Mammary epithelial cell (primary cell): ENCODE results near the gene TBX2.

Experiments used
- EZH2 ChIP-seq: IDR thresholded peaks from 2 replicates; pipeline ENCODE4 v1.6.1; 2012; ENCODE audit warnings: low read length, inconsistent platforms, borderline replicate concordance
- TF ChIP-seq, protein P1 (sequence below), 2 donors: IDR thresholded peaks in 1 of 2; conservative IDR thresholded peaks in 1 of 2; 2 replicates each; pipeline ENCODE4 v1.5.1; 2011 to 2012; ENCODE audit warnings: inconsistent platforms in 2 of 2, low read length in 2 of 2, mild to moderate bottlenecking in 2 of 2, control low read depth in 1 of 2, low read depth in 1 of 2; ENCODE audit not compliant: insufficient read depth in 1 of 2; ENCODE audit errors: extremely low read depth in 1 of 2

DNA sequence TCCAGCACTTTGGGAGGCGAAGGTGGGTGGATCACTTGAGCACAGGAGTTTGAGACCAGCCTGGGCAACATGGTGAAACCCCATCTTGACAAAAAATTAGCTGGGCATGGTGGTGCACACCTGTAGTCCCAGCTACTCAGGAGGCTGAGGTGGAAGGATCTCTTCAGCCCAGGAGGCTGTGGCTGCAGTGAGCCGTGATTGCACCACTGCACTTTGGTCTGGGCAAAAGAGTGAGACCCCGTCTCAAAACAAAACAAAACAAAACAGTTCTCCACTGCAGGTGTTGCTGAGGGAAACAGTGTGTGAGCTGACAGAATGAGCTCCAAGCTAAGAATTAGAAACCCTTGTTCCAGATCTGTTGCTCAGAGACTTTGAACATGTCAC, 35.2 kb upstream of the TBX2 start:
- TF ChIP-seq, protein P1, sequence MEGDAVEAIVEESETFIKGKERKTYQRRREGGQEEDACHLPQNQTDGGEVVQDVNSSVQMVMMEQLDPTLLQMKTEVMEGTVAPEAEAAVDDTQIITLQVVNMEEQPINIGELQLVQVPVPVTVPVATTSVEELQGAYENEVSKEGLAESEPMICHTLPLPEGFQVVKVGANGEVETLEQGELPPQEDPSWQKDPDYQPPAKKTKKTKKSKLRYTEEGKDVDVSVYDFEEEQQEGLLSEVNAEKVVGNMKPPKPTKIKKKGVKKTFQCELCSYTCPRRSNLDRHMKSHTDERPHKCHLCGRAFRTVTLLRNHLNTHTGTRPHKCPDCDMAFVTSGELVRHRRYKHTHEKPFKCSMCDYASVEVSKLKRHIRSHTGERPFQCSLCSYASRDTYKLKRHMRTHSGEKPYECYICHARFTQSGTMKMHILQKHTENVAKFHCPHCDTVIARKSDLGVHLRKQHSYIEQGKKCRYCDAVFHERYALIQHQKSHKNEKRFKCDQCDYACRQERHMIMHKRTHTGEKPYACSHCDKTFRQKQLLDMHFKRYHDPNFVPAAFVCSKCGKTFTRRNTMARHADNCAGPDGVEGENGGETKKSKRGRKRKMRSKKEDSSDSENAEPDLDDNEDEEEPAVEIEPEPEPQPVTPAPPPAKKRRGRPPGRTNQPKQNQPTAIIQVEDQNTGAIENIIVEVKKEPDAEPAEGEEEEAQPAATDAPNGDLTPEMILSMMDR (conservative IDR thresholded peaks at IDR 0.05 in 1 of 2, IDR thresholded peaks at IDR 0.05 in 1 of 2; ENCODE audit: extremely low read depth in 1 of 2, insufficient read depth in 1 of 2, low read depth in 1 of 2, low read length in 2 of 2) = no peak
- TF ChIP-seq EZH2 = no peak
